Neural cell (in vitro differentiated cells): ENCODE results near the gene SMCHD1.

Experiments used
- EP300 ChIP-seq: fragments of 450-650 bp; conservative IDR thresholded peaks from 2 replicates; pipeline ENCODE4 v1.6.1; 2014; ENCODE audit warnings: antibody characterized with exemption, mild to moderate bottlenecking, moderate library complexity; ENCODE audit not compliant: poor library complexity, severe bottlenecking
- EZH2 ChIP-seq: fragments of 200-600, 300-800 bp; shearing (Covaris generic), sonication (generic); IDR thresholded peaks from 2 replicates; pipeline ENCODE4 v1.6.1; 2014; ENCODE audit warnings: antibody characterized with exemption, low read length, borderline replicate concordance, mild to moderate bottlenecking; ENCODE audit not compliant: insufficient read depth, poor library complexity, severe bottlenecking
- MXI1 ChIP-seq: fragments of 450-650 bp; conservative IDR thresholded peaks from 2 replicates; pipeline ENCODE4 v1.6.1; 2014; ENCODE audit warnings: antibody characterized with exemption, mild to moderate bottlenecking; ENCODE audit not compliant: poor library complexity, severe bottlenecking
- POLR2AphosphoS5 ChIP-seq: IDR thresholded peaks from 2 replicates; pipeline ENCODE4 v1.6.1; 2012
- RAD21 ChIP-seq: fragments of 450-650 bp; conservative IDR thresholded peaks from 2 replicates; pipeline ENCODE4 v1.6.1; 2014; ENCODE audit warnings: antibody characterized with exemption, mild to moderate bottlenecking, moderate library complexity
- SMC3 ChIP-seq: fragments of 450-650 bp; conservative IDR thresholded peaks from 2 replicates; pipeline ENCODE4 v1.6.1; 2014; ENCODE audit warnings: antibody characterized with exemption, mild to moderate bottlenecking, moderate library complexity; ENCODE audit not compliant: poor library complexity
- TAF1 ChIP-seq: IDR thresholded peaks from 2 replicates; pipeline ENCODE4 v1.6.1; 2012; ENCODE audit warnings: low read depth
- TF ChIP-seq, protein P1 (sequence below): fragments of 450-650 bp; IDR thresholded peaks from 2 replicates; pipeline ENCODE4 v1.5.1; 2014; ENCODE audit warnings: antibody characterized with exemption, mild to moderate bottlenecking, moderate library complexity; ENCODE audit not compliant: poor library complexity, severe bottlenecking
- TF ChIP-seq, protein P2 (sequence below): IDR thresholded peaks from 2 replicates; pipeline ENCODE4 v1.6.1; 2012; ENCODE audit warnings: borderline replicate concordance

DNA sequence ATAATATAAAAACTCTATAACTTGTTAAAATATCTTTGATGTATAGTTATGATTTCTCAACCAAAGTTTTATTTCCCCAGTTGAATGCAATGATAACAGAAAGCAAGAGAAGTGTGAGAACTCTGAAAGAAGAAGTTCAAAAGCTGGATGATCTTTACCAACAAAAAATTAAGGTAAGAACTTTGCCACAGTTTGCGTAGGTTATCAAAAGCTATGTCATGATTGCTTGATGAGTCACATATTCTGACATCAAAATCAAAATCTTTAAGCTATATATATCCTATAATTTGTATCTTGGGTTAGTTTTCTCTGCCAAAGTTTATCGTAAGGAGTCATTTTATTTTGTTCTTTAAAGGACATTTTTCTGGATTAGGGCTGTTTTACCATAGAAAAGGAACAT, 49.2 kb upstream of the SMCHD1 start:
- TF ChIP-seq EZH2 (no peak), EP300 (no peak), POLR2AphosphoS5 (no peak), RAD21 (no peak), MXI1 (no peak), SMC3 (no peak), TAF1 (no peak)
- TF ChIP-seq, protein P1, sequence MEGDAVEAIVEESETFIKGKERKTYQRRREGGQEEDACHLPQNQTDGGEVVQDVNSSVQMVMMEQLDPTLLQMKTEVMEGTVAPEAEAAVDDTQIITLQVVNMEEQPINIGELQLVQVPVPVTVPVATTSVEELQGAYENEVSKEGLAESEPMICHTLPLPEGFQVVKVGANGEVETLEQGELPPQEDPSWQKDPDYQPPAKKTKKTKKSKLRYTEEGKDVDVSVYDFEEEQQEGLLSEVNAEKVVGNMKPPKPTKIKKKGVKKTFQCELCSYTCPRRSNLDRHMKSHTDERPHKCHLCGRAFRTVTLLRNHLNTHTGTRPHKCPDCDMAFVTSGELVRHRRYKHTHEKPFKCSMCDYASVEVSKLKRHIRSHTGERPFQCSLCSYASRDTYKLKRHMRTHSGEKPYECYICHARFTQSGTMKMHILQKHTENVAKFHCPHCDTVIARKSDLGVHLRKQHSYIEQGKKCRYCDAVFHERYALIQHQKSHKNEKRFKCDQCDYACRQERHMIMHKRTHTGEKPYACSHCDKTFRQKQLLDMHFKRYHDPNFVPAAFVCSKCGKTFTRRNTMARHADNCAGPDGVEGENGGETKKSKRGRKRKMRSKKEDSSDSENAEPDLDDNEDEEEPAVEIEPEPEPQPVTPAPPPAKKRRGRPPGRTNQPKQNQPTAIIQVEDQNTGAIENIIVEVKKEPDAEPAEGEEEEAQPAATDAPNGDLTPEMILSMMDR: no peak
- TF ChIP-seq, protein P2, sequence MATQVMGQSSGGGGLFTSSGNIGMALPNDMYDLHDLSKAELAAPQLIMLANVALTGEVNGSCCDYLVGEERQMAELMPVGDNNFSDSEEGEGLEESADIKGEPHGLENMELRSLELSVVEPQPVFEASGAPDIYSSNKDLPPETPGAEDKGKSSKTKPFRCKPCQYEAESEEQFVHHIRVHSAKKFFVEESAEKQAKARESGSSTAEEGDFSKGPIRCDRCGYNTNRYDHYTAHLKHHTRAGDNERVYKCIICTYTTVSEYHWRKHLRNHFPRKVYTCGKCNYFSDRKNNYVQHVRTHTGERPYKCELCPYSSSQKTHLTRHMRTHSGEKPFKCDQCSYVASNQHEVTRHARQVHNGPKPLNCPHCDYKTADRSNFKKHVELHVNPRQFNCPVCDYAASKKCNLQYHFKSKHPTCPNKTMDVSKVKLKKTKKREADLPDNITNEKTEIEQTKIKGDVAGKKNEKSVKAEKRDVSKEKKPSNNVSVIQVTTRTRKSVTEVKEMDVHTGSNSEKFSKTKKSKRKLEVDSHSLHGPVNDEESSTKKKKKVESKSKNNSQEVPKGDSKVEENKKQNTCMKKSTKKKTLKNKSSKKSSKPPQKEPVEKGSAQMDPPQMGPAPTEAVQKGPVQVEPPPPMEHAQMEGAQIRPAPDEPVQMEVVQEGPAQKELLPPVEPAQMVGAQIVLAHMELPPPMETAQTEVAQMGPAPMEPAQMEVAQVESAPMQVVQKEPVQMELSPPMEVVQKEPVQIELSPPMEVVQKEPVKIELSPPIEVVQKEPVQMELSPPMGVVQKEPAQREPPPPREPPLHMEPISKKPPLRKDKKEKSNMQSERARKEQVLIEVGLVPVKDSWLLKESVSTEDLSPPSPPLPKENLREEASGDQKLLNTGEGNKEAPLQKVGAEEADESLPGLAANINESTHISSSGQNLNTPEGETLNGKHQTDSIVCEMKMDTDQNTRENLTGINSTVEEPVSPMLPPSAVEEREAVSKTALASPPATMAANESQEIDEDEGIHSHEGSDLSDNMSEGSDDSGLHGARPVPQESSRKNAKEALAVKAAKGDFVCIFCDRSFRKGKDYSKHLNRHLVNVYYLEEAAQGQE: no peak
